ENCODE results near the gene LCN2.
A peak's percentile ranks its signal among the peaks of the same experiment; 100 is the strongest.

LCN2 gene

GRCh38 chr9:128151309-128152132, 2.3 kb downstream of the LCN2 start:
- DNase-seq: no peak

- no peak for DNase-seq
Measured at GRCh38 chr9:128152133-128153059, 3.1 kb downstream of the LCN2 start.

- DNase-seq: no peak
Measured at GRCh38 chr9:128153060-128153946, 4.0 kb downstream of the LCN2 start.

GRCh38 chr9:128153947-128154695, 4.9 kb downstream of the LCN2 start:
- DNase-seq: no peak

- DNase-seq: no peak
Measured at GRCh38 chr9:128155736-128156500, 6.7 kb downstream of the LCN2 start.

- peak; percentile 73 for DNase-seq
Measured at GRCh38 chr9:128159522-128159783, 10.2 kb downstream of the LCN2 start.

- peak; percentile 95 for DNase-seq
Measured at GRCh38 chr9:128159784-128160602, 10.7 kb downstream of the LCN2 start, which contains the start of gene BBLN. BBLN (plus strand) TSS chr9:128160265; CDS start chr9:128160408, 143 bp downstream.

- peak; percentile 63 for DNase-seq
Measured at GRCh38 chr9:128160603-128160987, 11.3 kb downstream of the LCN2 start.

- DNase-seq: no peak
Measured at GRCh38 chr9:128161215-128161902, 12.1 kb downstream of the LCN2 start.

- no peak for DNase-seq
Measured at GRCh38 chr9:128162215-128163026, 13.2 kb downstream of the LCN2 start.

- no peak for DNase-seq
Measured at GRCh38 chr9:128163027-128163515, 13.8 kb downstream of the LCN2 start.

GRCh38 chr9:128163523-128164306, 14.5 kb downstream of the LCN2 start:
- no peak for DNase-seq

- DNase-seq: no peak
Measured at GRCh38 chr9:128164307-128164885, 15.1 kb downstream of the LCN2 start.

- DNase-seq: no peak
Measured at GRCh38 chr9:128166169-128166568, 16.9 kb downstream of the LCN2 start.

GRCh38 chr9:128167209-128167608, 18.0 kb downstream of the LCN2 start:
- no peak for DNase-seq

- peak; percentile 39 for DNase-seq
Measured at GRCh38 chr9:128168731-128169308, 19.6 kb downstream of the LCN2 start.

- DNase-seq: peak; percentile 72
Measured at GRCh38 chr9:128169492-128169891, 20.2 kb downstream of the LCN2 start.

Measured in hematopoietic multipotent progenitor cell treated with erythropoietin and hydrocortisone succinate and interleukin-3 and kit ligand, for 6 days (in vitro differentiated cells).